ENCODE data around the gene MYL2. TPM values are rescaled to one million over a fixed set of nuclear protein-coding genes. Genes with fewer than 3 reads are reported as not detected.

The MYL2 gene
- total and polyA plus RNA-seq, 2 experiments from 2014 or later: not detected

- no peak for TF ChIP-seq EZH2 (IDR thresholded peaks at IDR 0.05; ENCODE audit: low read depth, unreplicated experiment)
- no peak for TF ChIP-seq NANOG (IDR thresholded peaks at IDR 0.05; ENCODE audit: borderline replicate concordance)
- TF ChIP-seq POLR2AphosphoS5 (IDR thresholded peaks at IDR 0.05; ENCODE audit: low read depth): no peak
- no peak for TF ChIP-seq ZNF462 (CRISPR knock-in tag; IDR thresholded peaks at IDR 0.05)
Measured at GRCh38 chr12:110927546-110927945, 7.2 kb upstream of the MYL2 start (continued).

- Histone ChIP-seq H3K27me3 (ENCODE audit: insufficient read depth) (no peaks in the 10 kb centered on the region), H3F3A (replicated peaks; ENCODE audit: low read depth) (no peaks in the 10 kb centered on the region), H3K9me2 (ENCODE audit: insufficient read depth) (no peaks in the 10 kb centered on the region), H3K4me1 (ENCODE audit: insufficient read depth) (peaks cover 11% of the 10 kb centered on the region; the same call in 1 of the 2 replicates), H2AFZ (no peak overlapping the region), H3K4me3 (no peak overlapping the region), H3K36me3 (ENCODE audit: insufficient read depth) (no peaks in the 10 kb centered on the region), H4K20me1 (replicated peaks; ENCODE audit: insufficient read depth) (no peaks in the 10 kb centered on the region), H3K4me2 (no peak overlapping the region), H3K27ac (ENCODE audit: low read depth) (no peak overlapping the region), H3K79me2 (replicated peaks; ENCODE audit: insufficient read depth) (no peaks in the 10 kb centered on the region)
- no peaks in the 10 kb centered on the region for H3K36me3 Mint-ChIP-seq (ENCODE audit: low read depth)
- no peak overlapping the region for H3K4me3 Mint-ChIP-seq
- ATAC-seq (no peak), DNase-seq (ENCODE audit: low spot score) (no peak)
- no peaks in the 10 kb centered on the region for H3K9me3 Mint-ChIP-seq
- no peak overlapping the region for H3K27ac Mint-ChIP-seq
- peaks cover 11% of the 10 kb centered on the region for H3K27me3 Mint-ChIP-seq (ENCODE audit: insufficient read depth, low read depth, poor library complexity)
- no peak for TF ChIP-seq EZH2phosphoT487 (IDR thresholded peaks at IDR 0.05; ENCODE audit: unreplicated experiment)
- TF ChIP-seq NANOG (IDR thresholded peaks at IDR 0.05; ENCODE audit: borderline replicate concordance): no peak
- no peak for TF ChIP-seq ETS1 (IDR thresholded peaks at IDR 0.05)
- no peak for TF ChIP-seq EZH2 (IDR thresholded peaks at IDR 0.05; ENCODE audit: low read depth, unreplicated experiment)
- TF ChIP-seq ZNF331 (CRISPR knock-in tag; IDR thresholded peaks at IDR 0.05; ENCODE audit: low read depth): no peak
- TF ChIP-seq STAT1 (IDR thresholded peaks at IDR 0.05; ENCODE audit: unreplicated experiment): no peak
- TF ChIP-seq REST (IDR thresholded peaks at IDR 0.05; ENCODE audit: unreplicated experiment): no peak
- no peak for TF ChIP-seq CTCF (conservative IDR thresholded peaks at IDR 0.05; ENCODE audit: low read depth in 2 of 2)
- TF ChIP-seq ZNF114 (CRISPR knock-in tag; IDR thresholded peaks at IDR 0.05): no peak
- no peak for TF ChIP-seq POLR2AphosphoS5 (IDR thresholded peaks at IDR 0.05; ENCODE audit: low read depth)
- TF ChIP-seq JUNB (IDR thresholded peaks at IDR 0.05; ENCODE audit: unreplicated experiment): no peak
- peaks cover 27% of the 10 kb centered on the region for H3K4me1 Mint-ChIP-seq
Measured at GRCh38 chr12:110923692-110924334, 3.4 kb upstream of the MYL2 start.
